ENCODE results near the gene MLLT11. TPM values are rescaled to one million over a fixed set of nuclear protein-coding genes. Genes with fewer than 3 reads are reported as not detected.

Gene MLLT11
- total and polyA plus RNA-seq, 11 donors: 4.8 to 54.1 (median 20.5) TPM

DNA sequence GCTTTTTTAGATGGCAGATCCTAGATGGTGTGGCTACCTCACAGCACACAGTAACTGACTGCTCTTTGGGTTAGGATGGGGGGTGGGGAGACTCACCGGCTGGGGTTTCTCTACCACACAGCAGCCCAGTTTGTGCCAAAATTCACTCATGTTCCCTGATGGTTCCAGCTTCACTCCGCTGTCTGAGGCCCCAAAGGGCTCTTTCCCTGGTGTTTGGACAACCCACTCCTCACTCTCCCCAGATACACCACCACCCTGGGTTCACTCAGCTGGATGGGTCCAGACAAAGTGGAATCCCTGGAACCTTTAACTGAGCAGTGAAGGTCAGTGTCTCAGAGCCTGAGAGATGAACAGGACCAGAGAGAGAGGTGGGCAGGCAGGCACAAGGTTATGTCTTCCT, 4.6 kb upstream of the MLLT11 start:
- Histone ChIP-seq H3K4me1 (peaks cover 8 to 64% (median 32%) of the 10 kb centered on the region in 12 donors), H3K27me3 (no peaks in the 10 kb centered on the region), H3K27ac (peak overlapping the region in 8 of 12 donors; percentile 28 to 99 (median 95)), H3K9me3 (no peaks in the 10 kb centered on the region), H3K4me3 (peak overlapping the region in 2 of 12 donors; percentile 11 to 94), H3K36me3 (peaks cover 2 to 67% (median 54%) of the 10 kb centered on the region in 9 donors)
- ATAC-seq (no peak), DNase-seq (no peak)
- TF ChIP-seq CTCF (IDR thresholded peaks at IDR 0.05) (no peak), POLR2A (IDR thresholded peaks at IDR 0.05) (no peak)
- WGBS, 4 donors: 42 to 78% (median 46%) methylated on average over 1 to 2 of the region's 2 CpGs
- intact Hi-C loops (cut with DNase I): loop anchor here in 5 of 10 donors (5.0 kb wide), 2 partner anchors 33 to 48 kb away; partner anchors contain the start of genes MINDY1 (in 4 of the 5) and PRUNE1 (in 4 of the 5)

DNA sequence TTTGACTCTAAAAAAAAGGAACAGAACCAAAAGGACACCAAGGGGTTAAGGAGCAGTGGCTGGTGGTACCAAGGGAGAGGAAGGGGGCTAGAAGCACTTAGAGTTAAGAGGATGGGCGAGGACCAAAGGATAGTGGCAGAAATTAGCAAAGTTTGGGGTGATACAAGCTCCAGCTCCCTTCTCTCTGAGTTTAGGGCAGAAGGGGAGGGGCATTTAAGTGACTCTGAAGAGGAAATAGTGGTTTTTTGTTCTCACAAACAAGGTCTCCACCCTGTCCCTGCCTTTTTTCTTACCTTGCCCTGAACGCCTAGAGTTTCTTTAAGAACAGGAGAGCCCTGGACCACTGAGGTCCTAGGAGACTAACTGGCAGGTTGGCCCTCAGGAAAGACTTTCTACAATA, 4.0 kb upstream of the MLLT11 start:
- Histone ChIP-seq H3K4me1 (peaks cover 8 to 65% (median 31%) of the 10 kb centered on the region in 12 donors), H3K4me3 (peak overlapping the region in 5 of 12 donors; percentile 23 to 96 (median 94)), H3K36me3 (peaks cover 2 to 61% (median 48%) of the 10 kb centered on the region in 9 donors), H3K9me3 (no peaks in the 10 kb centered on the region), H3K27ac (peak overlapping the region in 11 of 12 donors; percentile 7 to 99 (median 94)), H3K27me3 (no peaks in the 10 kb centered on the region)
- WGBS, 4 donors: 47 to 66% (median 61%) methylated on average over 2 of the region's 2 CpGs
- intact Hi-C loops (cut with DNase I): loop anchor here in 5 of 10 donors (5.0 kb wide), 2 partner anchors 34 to 49 kb away; partner anchors contain the start of genes MINDY1 (in 4 of the 5) and PRUNE1 (in 4 of the 5)
- no peak for DNase-seq
- ATAC-seq: no peak
- TF ChIP-seq POLR2A (IDR thresholded peaks at IDR 0.05): no peak
- TF ChIP-seq CTCF (IDR thresholded peaks at IDR 0.05): no peak

- H3K36me3 ChIP-seq: peaks cover 0 to 36% (median 26%) of the 10 kb centered on the region in 9 donors
- H3K27ac ChIP-seq: peak overlapping the region; percentile 92 to 99 (median 96)
- 2 to 4% (median 3%) methylated on average over 9 to 10 of the region's 10 CpGs for WGBS, 4 donors
- H3K4me1 ChIP-seq: peaks cover 8 to 55% (median 31%) of the 10 kb centered on the region in 12 donors
- intact Hi-C loops (cut with DNase I): loop anchor here in 5 of 10 donors (5.0 kb wide), 2 partner anchors 36 to 51 kb away; partner anchors contain the start of genes MINDY1 (in 4 of the 5) and PRUNE1 (in 4 of the 5)
- H3K4me3 ChIP-seq: peak overlapping the region; percentile 71 to 98 (median 90)
- no peaks in the 10 kb centered on the region for H3K9me3 ChIP-seq
- ATAC-seq (no peak), DNase-seq (peak in 1 of 5 donors; percentile 27)
- H3K27me3 ChIP-seq: no peaks in the 10 kb centered on the region
- TF ChIP-seq POLR2A (IDR thresholded peaks at IDR 0.05) (no peak), CTCF (IDR thresholded peaks at IDR 0.05) (no peak)
Measured at GRCh38 chr1:151058692-151059091, 1.5 kb upstream of the MLLT11 start.

GRCh38 chr1:151059109-151060006, 839 bp upstream of the MLLT11 start, which contains the start of gene CDC42SE1:
Gene CDC42SE1, minus strand, starts transcription at chr1:151059622. Its CDS starts 3,892 bp downstream, at chr1:151055730.
- peak; percentile 61 to 94 (median 86) for TF ChIP-seq CTCF (IDR thresholded peaks at IDR 0.05)
- peak; percentile 52 to 86 for TF ChIP-seq POLR2A (IDR thresholded peaks at IDR 0.05)
- WGBS, 4 donors: 0 to 1% (median 1%) methylated on average over 38 to 58 of the region's 58 CpGs
- H3K4me3 ChIP-seq: peak within 1 kb of the TSS; percentile 71 to 98 (median 90)
- intact Hi-C loops (cut with DNase I): loop anchor here in 5 of 10 donors (5.0 kb wide), 2 partner anchors 37 to 52 kb away; partner anchors contain the start of genes MINDY1 (in 4 of the 5) and PRUNE1 (in 4 of the 5)
- peak within 1 kb of the TSS; percentile 92 to 99 (median 96) for H3K27ac ChIP-seq
- H3K36me3 ChIP-seq: peaks cover 0 to 30% (median 20%) of the 10 kb centered on the region in 9 donors
- H3K9me3 ChIP-seq: no peaks in the 10 kb centered on the region
- DNase-seq (peak; percentile 87 to 93 (median 90)), ATAC-seq (peak; percentile 87 to 93 (median 92))
- peaks cover 8 to 52% (median 31%) of the 10 kb centered on the region in 12 donors for H3K4me1 ChIP-seq
- H3K27me3 ChIP-seq: no peaks in the 10 kb centered on the region

All from heart left ventricle (tissue), 16 donors.